Activated T-cell treated with anti-CD3 and anti-CD28 coated beads, Interleukin-2, amount 50 U/mL, for 72 hours (primary cell): Measurements from ENCODE around the gene DDX19B. TPM values are rescaled to one million over a fixed set of nuclear protein-coding genes. Genes with fewer than 3 reads are reported as not detected.
A peak's percentile ranks its signal among the peaks of the same experiment; 100 is the strongest.
"Not testable (repeated sequence)": the region's sequence is repeated elsewhere in the genome, so short reads cannot be mapped to it uniquely, and the experiment has no call there.

ENCODE experiments used
- ATAC-seq, 2 donors: fragments of 150-1000 bp; cut with Tn5 transposase; replicated peaks in 1 of 2; 2 replicates each; pipeline ENCODE4 v1.10.0; 2021; ENCODE audit warnings: moderate library complexity in 2 of 2, mild to moderate bottlenecking in 1 of 2
- DNase-seq, 2 donors: peaks; one replicate each; pipeline ENCODE4 v3.0.0; 2021 to 2022; ENCODE audit warnings: mixed read lengths in 1 of 2
- H3K27ac Mint-ChIP-seq: one replicate; pipeline ENCODE4 v1.8.0; 2022; ENCODE audit warnings: mild to moderate bottlenecking, moderate library complexity, mixed read lengths
- H3K27me3 Mint-ChIP-seq: one replicate; pipeline ENCODE4 v1.8.0; 2022; ENCODE audit warnings: low read depth, mixed read lengths
- H3K36me3 Mint-ChIP-seq, 2 donors: one replicate each; pipeline ENCODE4 v1.8.0; 2022; ENCODE audit warnings: mixed read lengths in 2 of 2, mild to moderate bottlenecking in 1 of 2; ENCODE audit not compliant: insufficient read depth in 2 of 2
- H3K4me1 Mint-ChIP-seq: one replicate; pipeline ENCODE4 v1.8.0; 2022; ENCODE audit warnings: low read depth, mixed read lengths
- H3K4me3 Mint-ChIP-seq, 2 donors: one replicate each; pipeline ENCODE4 v1.8.0; 2022; ENCODE audit warnings: mild to moderate bottlenecking in 2 of 2, mixed read lengths in 2 of 2, moderate library complexity in 2 of 2
- H3K9me3 Mint-ChIP-seq, 2 donors: one replicate each; pipeline ENCODE4 v1.8.0; 2022; ENCODE audit warnings: mixed read lengths in 2 of 2
- total RNA-seq, 2 donors: library from RNA; stranded (reverse); gene quantifications; one replicate each; pipeline ENCODE4 v1.2.3, GENCODE V29; 2022

The DDX19B gene
- 10 to 100 TPM; 52.6 to 61.0 TPM for total RNA-seq

GRCh38 chr16:70298988-70299938 lies at the start of gene DDX19B:
DDX19B (plus strand) TSS chr16:70299186; CDS start chr16:70299298, 112 bp downstream.
- peak within 1 kb of the TSS; percentile 95 for H3K4me3 Mint-ChIP-seq
- no peaks in the 10 kb centered on the region for H3K27me3 Mint-ChIP-seq
- peaks cover 11 to 24% of the 10 kb centered on the region in 2 donors for H3K36me3 Mint-ChIP-seq
- peak; percentile 64 to 84 for DNase-seq
- peaks cover 43% of the 10 kb centered on the region for H3K4me1 Mint-ChIP-seq
- H3K9me3 Mint-ChIP-seq: peaks cover 0 to 3% of the 10 kb centered on the region in 2 donors
- peak; percentile 87 to 96 for ATAC-seq
- peak within 1 kb of the TSS; percentile 98 for H3K27ac Mint-ChIP-seq

- not testable (repeated sequence) for H3K9me3 Mint-ChIP-seq
These were observed 49.3 kb upstream of the DDX19B start for GRCh38 chr16:70249697-70250096.

GRCh38 chr16:70250748-70251628 lies 48.0 kb upstream of the DDX19B start:
- peak; percentile 66 to 67 for ATAC-seq
- H3K4me1 Mint-ChIP-seq: peaks cover 40% of the 10 kb centered on the region
- peak overlapping the region; percentile 90 to 92 for H3K4me3 Mint-ChIP-seq
- DNase-seq: peak; percentile 57 to 68
- H3K36me3 Mint-ChIP-seq: peaks cover 2 to 25% of the 10 kb centered on the region in 2 donors
- no peaks in the 10 kb centered on the region for H3K27me3 Mint-ChIP-seq
- no peaks in the 10 kb centered on the region for H3K9me3 Mint-ChIP-seq
- H3K27ac Mint-ChIP-seq: peak overlapping the region; percentile 46

More at GRCh38 chr16:70249697-70250096, 49.3 kb upstream of the DDX19B start:
- Mint-ChIP-seq H3K27ac (peak overlapping the region; percentile 86), H3K4me1 (peaks cover 45% of the 10 kb centered on the region), H3K4me3 (peak overlapping the region; percentile 90 to 92), H3K36me3 (peaks cover 2 to 23% of the 10 kb centered on the region in 2 donors)
- H3K27me3 Mint-ChIP-seq, DNase-seq, ATAC-seq: not testable (repeated sequence)

- Mint-ChIP-seq H3K4me1 (peaks cover 32% of the 10 kb centered on the region), H3K9me3 (no peaks in the 10 kb centered on the region), H3K36me3 (peaks cover 2 to 23% of the 10 kb centered on the region in 2 donors), H3K27me3 (no peaks in the 10 kb centered on the region), H3K4me3 (peak within 1 kb of the TSS; percentile 90 to 92), H3K27ac (peak within 1 kb of the TSS; percentile 81)
- ATAC-seq (peak; percentile 89 to 90), DNase-seq (peak; percentile 93 to 95)
These were observed 47.2 kb upstream of the DDX19B start, which contains the start of gene EXOSC6 for GRCh38 chr16:70251629-70252354. EXOSC6 (minus strand) TSS chr16:70251940; CDS start chr16:70251900, 40 bp downstream.

GRCh38 chr16:70252355-70252988 lies 46.5 kb upstream of the DDX19B start:
- H3K27me3 Mint-ChIP-seq: no peaks in the 10 kb centered on the region
- H3K36me3 Mint-ChIP-seq: peaks cover 2 to 23% of the 10 kb centered on the region in 2 donors
- no peak for ATAC-seq
- DNase-seq: peak; percentile 29 to 39
- no peaks in the 10 kb centered on the region for H3K9me3 Mint-ChIP-seq
- peak overlapping the region; percentile 8 for H3K27ac Mint-ChIP-seq
- H3K4me3 Mint-ChIP-seq: peak overlapping the region; percentile 87 to 91
- H3K4me1 Mint-ChIP-seq: peaks cover 34% of the 10 kb centered on the region

GRCh38 chr16:70253291-70254106 lies 45.5 kb upstream of the DDX19B start:
- ATAC-seq (no peak), DNase-seq (peak; percentile 34 to 53)
- Mint-ChIP-seq H3K27ac (no peak overlapping the region), H3K4me3 (no peak overlapping the region), H3K9me3 (no peaks in the 10 kb centered on the region), H3K4me1 (peaks cover 24% of the 10 kb centered on the region), H3K27me3 (no peaks in the 10 kb centered on the region), H3K36me3 (peaks cover 3 to 32% of the 10 kb centered on the region in 2 donors)

GRCh38 chr16:70254180-70254964 lies 44.6 kb upstream of the DDX19B start:
- H3K27ac Mint-ChIP-seq: no peak overlapping the region
- no peaks in the 10 kb centered on the region for H3K27me3 Mint-ChIP-seq
- H3K4me3 Mint-ChIP-seq: no peak overlapping the region
- H3K4me1 Mint-ChIP-seq: peaks cover 16% of the 10 kb centered on the region
- H3K36me3 Mint-ChIP-seq: peaks cover 3 to 33% of the 10 kb centered on the region in 2 donors
- DNase-seq (no peak), ATAC-seq (no peak)
- H3K9me3 Mint-ChIP-seq: no peaks in the 10 kb centered on the region

- ATAC-seq (no peak), DNase-seq (no peak)
- H3K36me3 Mint-ChIP-seq: peaks cover 3 to 35% of the 10 kb centered on the region in 2 donors
- no peak overlapping the region for H3K4me3 Mint-ChIP-seq
- no peaks in the 10 kb centered on the region for H3K27me3 Mint-ChIP-seq
- no peaks in the 10 kb centered on the region for H3K9me3 Mint-ChIP-seq
- peaks cover 12% of the 10 kb centered on the region for H3K4me1 Mint-ChIP-seq
- no peak overlapping the region for H3K27ac Mint-ChIP-seq
These were observed 44.1 kb upstream of the DDX19B start for GRCh38 chr16:70254965-70255286.

- no peak overlapping the region for H3K27ac Mint-ChIP-seq
- ATAC-seq: no peak
- H3K4me3 Mint-ChIP-seq: no peak overlapping the region
- H3K27me3 Mint-ChIP-seq: no peaks in the 10 kb centered on the region
- H3K4me1 Mint-ChIP-seq: peaks cover 7% of the 10 kb centered on the region
- no peaks in the 10 kb centered on the region for H3K9me3 Mint-ChIP-seq
- H3K36me3 Mint-ChIP-seq: peaks cover 6 to 36% of the 10 kb centered on the region in 2 donors
- no peak for DNase-seq
These were observed 43.4 kb upstream of the DDX19B start for GRCh38 chr16:70255574-70255973.

GRCh38 chr16:70257391-70257790 lies 41.6 kb upstream of the DDX19B start:
- Mint-ChIP-seq H3K27me3 (no peaks in the 10 kb centered on the region), H3K9me3 (no peaks in the 10 kb centered on the region), H3K4me1 (peaks cover 4% of the 10 kb centered on the region), H3K27ac (no peak overlapping the region), H3K36me3 (peaks cover 8 to 39% of the 10 kb centered on the region in 2 donors), H3K4me3 (no peak overlapping the region)
- no peak for DNase-seq
- no peak for ATAC-seq

- Mint-ChIP-seq H3K27me3 (no peaks in the 10 kb centered on the region), H3K4me3 (no peak overlapping the region), H3K27ac (no peak overlapping the region), H3K9me3 (no peaks in the 10 kb centered on the region), H3K36me3 (peaks cover 9 to 39% of the 10 kb centered on the region in 2 donors), H3K4me1 (peaks cover 4% of the 10 kb centered on the region)
- DNase-seq (no peak), ATAC-seq (no peak)
These were observed 40.9 kb upstream of the DDX19B start for GRCh38 chr16:70258065-70258464.
